ENCODE data around the gene FERMT3.

- TF ChIP-seq, protein P1, sequence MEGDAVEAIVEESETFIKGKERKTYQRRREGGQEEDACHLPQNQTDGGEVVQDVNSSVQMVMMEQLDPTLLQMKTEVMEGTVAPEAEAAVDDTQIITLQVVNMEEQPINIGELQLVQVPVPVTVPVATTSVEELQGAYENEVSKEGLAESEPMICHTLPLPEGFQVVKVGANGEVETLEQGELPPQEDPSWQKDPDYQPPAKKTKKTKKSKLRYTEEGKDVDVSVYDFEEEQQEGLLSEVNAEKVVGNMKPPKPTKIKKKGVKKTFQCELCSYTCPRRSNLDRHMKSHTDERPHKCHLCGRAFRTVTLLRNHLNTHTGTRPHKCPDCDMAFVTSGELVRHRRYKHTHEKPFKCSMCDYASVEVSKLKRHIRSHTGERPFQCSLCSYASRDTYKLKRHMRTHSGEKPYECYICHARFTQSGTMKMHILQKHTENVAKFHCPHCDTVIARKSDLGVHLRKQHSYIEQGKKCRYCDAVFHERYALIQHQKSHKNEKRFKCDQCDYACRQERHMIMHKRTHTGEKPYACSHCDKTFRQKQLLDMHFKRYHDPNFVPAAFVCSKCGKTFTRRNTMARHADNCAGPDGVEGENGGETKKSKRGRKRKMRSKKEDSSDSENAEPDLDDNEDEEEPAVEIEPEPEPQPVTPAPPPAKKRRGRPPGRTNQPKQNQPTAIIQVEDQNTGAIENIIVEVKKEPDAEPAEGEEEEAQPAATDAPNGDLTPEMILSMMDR (IDR thresholded peaks at IDR 0.05 in 4 of 5, conservative IDR thresholded peaks at IDR 0.05 in 1 of 5), result no peak
- no peak for TF ChIP-seq POLR2A (IDR thresholded peaks at IDR 0.05)
These were observed 41.1 kb upstream of the FERMT3 start for GRCh38 chr11:64165481-64165841.

Measured in gastrocnemius medialis (tissue), 4 donors.